Measurements from ENCODE around the gene LRRC2.

DNA sequence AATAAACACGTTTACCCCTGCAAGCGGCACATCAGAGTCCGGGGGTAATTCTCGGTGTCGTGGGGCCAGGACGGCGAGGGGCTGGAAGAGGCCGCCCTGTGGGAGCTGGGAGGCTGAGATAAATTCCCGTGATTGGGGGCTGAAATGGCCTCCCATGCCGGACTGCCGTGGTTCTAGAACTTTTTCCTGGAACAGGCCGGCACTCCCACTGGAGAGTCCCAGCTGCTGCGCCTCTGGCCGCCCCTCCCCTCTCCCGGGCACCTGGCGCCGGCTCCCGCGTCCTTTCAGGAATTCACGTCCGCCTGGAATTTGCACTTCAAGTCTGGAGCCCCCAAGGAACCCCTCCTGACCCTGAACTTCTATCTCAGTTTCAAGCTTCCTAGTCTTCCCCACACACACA is 10.8 kb upstream of the LRRC2 start:
- TF ChIP-seq, protein P1, sequence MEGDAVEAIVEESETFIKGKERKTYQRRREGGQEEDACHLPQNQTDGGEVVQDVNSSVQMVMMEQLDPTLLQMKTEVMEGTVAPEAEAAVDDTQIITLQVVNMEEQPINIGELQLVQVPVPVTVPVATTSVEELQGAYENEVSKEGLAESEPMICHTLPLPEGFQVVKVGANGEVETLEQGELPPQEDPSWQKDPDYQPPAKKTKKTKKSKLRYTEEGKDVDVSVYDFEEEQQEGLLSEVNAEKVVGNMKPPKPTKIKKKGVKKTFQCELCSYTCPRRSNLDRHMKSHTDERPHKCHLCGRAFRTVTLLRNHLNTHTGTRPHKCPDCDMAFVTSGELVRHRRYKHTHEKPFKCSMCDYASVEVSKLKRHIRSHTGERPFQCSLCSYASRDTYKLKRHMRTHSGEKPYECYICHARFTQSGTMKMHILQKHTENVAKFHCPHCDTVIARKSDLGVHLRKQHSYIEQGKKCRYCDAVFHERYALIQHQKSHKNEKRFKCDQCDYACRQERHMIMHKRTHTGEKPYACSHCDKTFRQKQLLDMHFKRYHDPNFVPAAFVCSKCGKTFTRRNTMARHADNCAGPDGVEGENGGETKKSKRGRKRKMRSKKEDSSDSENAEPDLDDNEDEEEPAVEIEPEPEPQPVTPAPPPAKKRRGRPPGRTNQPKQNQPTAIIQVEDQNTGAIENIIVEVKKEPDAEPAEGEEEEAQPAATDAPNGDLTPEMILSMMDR (IDR thresholded peaks at IDR 0.05), result no peak
- no peak for TF ChIP-seq EP300 (IDR thresholded peaks at IDR 0.05)
